ENCODE data around the gene SMARCB1. TPM values are rescaled to one million over a fixed set of nuclear protein-coding genes. Genes with fewer than 3 reads are reported as not detected.

SMARCB1 gene
- total and polyA plus RNA-seq, 2 donors (not counting 1 experiment from before 2014, with no cell fraction given): 20.5 to 86.4 TPM

GRCh38 chr22:23834793-23835483 lies 48.2 kb downstream of the SMARCB1 start:
- Histone ChIP-seq H3K27ac (ENCODE audit: insufficient read depth, low read length) (no peak overlapping the region), H3K36me3 (ENCODE audit: control insufficient read depth, insufficient read depth, low read length) (peaks cover 22% of the 10 kb centered on the region), H4K20me1 (ENCODE audit: control insufficient read depth, extremely low read depth, insufficient read depth, low read length) (no peaks in the 10 kb centered on the region), H3K4me2 (ENCODE audit: extremely low read depth, insufficient read depth, low read length) (no peak overlapping the region), H3K9ac (ENCODE audit: insufficient read depth, low read length) (no peak overlapping the region), H3K27me3 (ENCODE audit: control insufficient read depth, insufficient read depth, low read length) (no peaks in the 10 kb centered on the region), H3K9me3 (ENCODE audit: control insufficient read depth, insufficient read depth, low read depth, low read length) (no peaks in the 10 kb centered on the region), H3K4me1 (ENCODE audit: control insufficient read depth, extremely low read depth, insufficient read depth, low read length) (no peaks in the 10 kb centered on the region), H3K4me3 (replicated peaks in 1 of 4; ENCODE audit: control extremely low read depth in 1 of 4, insufficient read depth in 1 of 4, low read depth in 3 of 4, low read length in 4 of 4) (no peak overlapping the region), H2AFZ (ENCODE audit: low read length) (no peak overlapping the region), H3K79me2 (ENCODE audit: control insufficient read depth, insufficient read depth, low read length) (peaks cover 8% of the 10 kb centered on the region)
- TF ChIP-seq EZH2 (IDR thresholded peaks at IDR 0.05; ENCODE audit: low read length, missing control alignments): no peak
- no peak for TF ChIP-seq CTCF (conservative IDR thresholded peaks at IDR 0.05 in 1 of 2, IDR thresholded peaks at IDR 0.05 in 1 of 2; ENCODE audit: low read depth in 1 of 2, low read length in 2 of 2)
- DNase-seq (ENCODE audit: low read depth in 2 of 2): no peak

GRCh38 chr22:23835484-23836144 lies 48.8 kb downstream of the SMARCB1 start:
- no peak overlapping the region for H3K27ac ChIP-seq (ENCODE audit: insufficient read depth, low read length)
- no peak for DNase-seq (ENCODE audit: low read depth in 2 of 2)
- no peaks in the 10 kb centered on the region for H3K4me1 ChIP-seq (ENCODE audit: control insufficient read depth, extremely low read depth, insufficient read depth, low read length)
- no peak overlapping the region for H2AFZ ChIP-seq (ENCODE audit: low read length)
- H3K36me3 ChIP-seq (ENCODE audit: control insufficient read depth, insufficient read depth, low read length): peaks cover 22% of the 10 kb centered on the region
- no peak overlapping the region for H3K4me3 ChIP-seq (replicated peaks in 1 of 4; ENCODE audit: control extremely low read depth in 1 of 4, insufficient read depth in 1 of 4, low read depth in 3 of 4, low read length in 4 of 4)
- no peak overlapping the region for H3K9ac ChIP-seq (ENCODE audit: insufficient read depth, low read length)
- H3K9me3 ChIP-seq (ENCODE audit: control insufficient read depth, insufficient read depth, low read depth, low read length): no peaks in the 10 kb centered on the region
- TF ChIP-seq EZH2 (IDR thresholded peaks at IDR 0.05; ENCODE audit: low read length, missing control alignments) (no peak), CTCF (conservative IDR thresholded peaks at IDR 0.05 in 1 of 2, IDR thresholded peaks at IDR 0.05 in 1 of 2; ENCODE audit: low read depth in 1 of 2, low read length in 2 of 2) (no peak)
- H3K4me2 ChIP-seq (ENCODE audit: extremely low read depth, insufficient read depth, low read length): no peak overlapping the region
- peaks cover 8% of the 10 kb centered on the region for H3K79me2 ChIP-seq (ENCODE audit: control insufficient read depth, insufficient read depth, low read length)
- no peaks in the 10 kb centered on the region for H4K20me1 ChIP-seq (ENCODE audit: control insufficient read depth, extremely low read depth, insufficient read depth, low read length)
- H3K27me3 ChIP-seq (ENCODE audit: control insufficient read depth, insufficient read depth, low read length): no peaks in the 10 kb centered on the region

- Histone ChIP-seq H2AFZ (ENCODE audit: low read length) (no peak overlapping the region), H3K9ac (ENCODE audit: insufficient read depth, low read length) (no peak overlapping the region), H3K79me2 (ENCODE audit: control insufficient read depth, insufficient read depth, low read length) (peaks cover 5% of the 10 kb centered on the region), H3K27me3 (ENCODE audit: control insufficient read depth, insufficient read depth, low read length) (no peaks in the 10 kb centered on the region), H3K4me3 (replicated peaks in 1 of 4; ENCODE audit: control extremely low read depth in 1 of 4, insufficient read depth in 1 of 4, low read depth in 3 of 4, low read length in 4 of 4) (no peak overlapping the region), H4K20me1 (ENCODE audit: control insufficient read depth, extremely low read depth, insufficient read depth, low read length) (no peaks in the 10 kb centered on the region), H3K36me3 (ENCODE audit: control insufficient read depth, insufficient read depth, low read length) (peaks cover 22% of the 10 kb centered on the region), H3K4me1 (ENCODE audit: control insufficient read depth, extremely low read depth, insufficient read depth, low read length) (no peaks in the 10 kb centered on the region), H3K9me3 (ENCODE audit: control insufficient read depth, insufficient read depth, low read depth, low read length) (no peaks in the 10 kb centered on the region), H3K4me2 (ENCODE audit: extremely low read depth, insufficient read depth, low read length) (no peak overlapping the region), H3K27ac (ENCODE audit: insufficient read depth, low read length) (no peak overlapping the region)
- TF ChIP-seq CTCF (conservative IDR thresholded peaks at IDR 0.05 in 1 of 2, IDR thresholded peaks at IDR 0.05 in 1 of 2; ENCODE audit: low read depth in 1 of 2, low read length in 2 of 2): no peak
- DNase-seq (ENCODE audit: low read depth in 2 of 2): no peak
Observed at GRCh38 chr22:23836281-23836680, 49.5 kb downstream of the SMARCB1 start.

All from fibroblast of lung (primary cell).